ENCODE results near the gene KIF18A.
A peak's percentile ranks its signal among the peaks of the same experiment; 100 is the strongest.
"Not testable (repeated sequence)": the region's sequence is repeated elsewhere in the genome, so short reads cannot be mapped to it uniquely, and the experiment has no call there.

KIF18A gene
- 0.60 to 6.6 (median 2.3) reads per million in 3 experiments for total RNA-seq

- peak; percentile 96 for DNase-seq
Measured at GRCh38 chr11:28107750-28108618, at the start of gene KIF18A, which contains the start of gene METTL15. TSS of gene KIF18A (minus strand) at chr11:28108156. CDS start at chr11:28097947, 10,209 bp downstream. TSS of gene METTL15 (plus strand) at chr11:28108388. CDS start at chr11:28113335, 4,947 bp downstream.

DNA sequence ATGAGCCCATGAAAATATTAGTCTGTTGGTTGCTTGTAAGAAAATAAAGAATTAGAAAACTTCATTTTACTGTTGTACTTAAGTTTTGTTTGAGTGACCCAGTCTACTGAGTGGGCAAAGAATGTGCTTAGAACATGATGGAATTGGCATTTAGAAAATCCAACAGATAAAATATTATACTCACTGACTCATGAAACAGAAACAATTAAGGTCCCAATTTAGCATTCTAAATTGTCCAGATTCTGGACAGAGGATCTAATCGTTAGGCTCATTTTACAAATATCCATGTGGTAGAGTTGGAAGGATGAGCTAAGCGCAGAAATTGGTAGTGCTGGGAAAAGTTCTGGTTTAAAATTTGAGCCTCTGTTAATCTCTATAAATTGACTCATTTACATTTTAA lies 45.6 kb upstream of the KIF18A start:
- DNase-seq, result no peak

- DNase-seq, result no peak
Measured at GRCh38 chr11:28152743-28153142, 44.8 kb upstream of the KIF18A start.

DNA sequence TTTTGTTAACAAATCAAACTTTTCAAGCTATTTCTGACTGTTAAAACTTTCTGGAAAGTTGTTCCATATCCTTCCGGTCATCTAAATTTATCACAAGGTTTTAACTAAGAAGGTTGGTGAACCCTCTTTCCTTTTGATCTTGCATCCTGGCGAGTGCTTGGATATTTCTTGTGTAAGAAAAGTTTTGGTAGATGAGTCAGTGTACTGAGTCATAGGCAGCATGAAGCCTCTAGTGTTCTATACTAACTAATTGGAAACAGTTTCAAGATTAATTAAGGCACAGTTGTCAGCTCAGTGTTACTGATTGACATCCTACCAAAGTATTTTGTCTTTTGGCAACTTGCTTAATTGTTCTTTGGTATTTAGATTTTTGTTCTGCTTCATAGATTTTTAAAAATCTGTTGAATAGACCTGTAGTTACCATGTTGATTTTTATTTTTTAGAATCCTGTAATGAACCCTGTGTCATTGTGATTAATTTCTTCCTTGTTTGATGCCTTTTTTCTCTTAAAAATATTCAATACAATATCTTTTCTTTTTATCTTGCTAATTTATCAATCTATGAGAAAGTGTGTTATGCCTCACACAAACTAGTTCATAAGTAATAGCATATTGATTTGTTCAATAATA lies 38.3 kb upstream of the KIF18A start:
- no peak for DNase-seq

DNA sequence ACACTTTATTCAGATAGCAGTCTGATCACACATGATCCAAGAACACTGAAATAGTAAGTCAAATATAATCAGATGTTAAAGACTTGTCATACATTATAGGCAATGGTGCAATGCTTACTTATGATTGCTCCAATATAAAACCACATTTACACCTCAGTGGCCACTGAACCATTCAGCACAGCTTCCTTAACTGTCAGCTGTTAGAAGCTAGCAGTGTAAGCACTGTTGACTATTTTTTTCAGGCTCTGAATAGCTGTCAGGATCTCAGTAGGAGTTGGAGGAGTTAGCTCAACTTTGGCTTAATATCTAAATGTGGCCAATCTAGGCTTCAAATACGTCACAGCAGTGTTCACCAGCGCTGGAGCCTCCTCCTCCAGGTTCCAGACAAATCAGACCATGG lies 36.9 kb upstream of the KIF18A start:
- DNase-seq, result no peak

- DNase-seq, result no peak
Measured at GRCh38 chr11:28142724-28143123, 34.8 kb upstream of the KIF18A start.

DNA sequence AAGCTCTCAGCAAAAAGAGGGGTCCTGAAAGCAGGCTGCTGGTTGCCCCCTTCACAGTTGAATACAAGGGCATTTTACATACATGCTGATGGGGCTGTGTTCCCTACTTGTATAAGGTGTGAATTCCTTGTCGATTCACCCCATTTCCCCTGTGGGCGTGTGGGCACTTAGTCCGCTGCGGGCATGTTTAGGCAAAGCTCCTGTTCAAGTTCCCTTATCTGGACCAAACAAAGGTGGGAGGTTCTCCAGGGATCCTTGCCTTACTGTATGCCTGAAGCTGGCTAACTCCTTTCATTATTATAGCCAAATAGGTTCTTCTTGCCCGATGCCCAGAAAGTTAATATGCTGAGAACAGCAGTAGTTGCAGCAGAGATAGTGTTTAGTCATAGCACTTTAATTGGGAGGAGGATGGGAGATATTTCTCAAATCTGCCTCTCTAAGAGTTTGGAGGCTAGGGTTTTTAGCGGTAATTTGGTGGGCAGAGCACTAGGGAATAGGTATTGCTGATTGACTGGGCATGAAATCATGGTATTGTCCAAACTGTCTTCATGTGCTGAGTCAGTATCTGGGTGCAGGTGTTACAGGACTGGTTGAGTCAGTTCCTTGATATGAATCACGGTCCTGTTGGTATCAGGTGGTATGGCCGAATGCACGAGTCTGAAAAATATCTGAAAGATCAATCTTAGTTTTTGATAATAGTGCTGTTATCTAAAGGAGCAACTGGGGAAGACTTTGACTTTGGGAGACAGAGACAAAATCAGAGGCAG lies 32.9 kb upstream of the KIF18A start:
- no peak for DNase-seq

- DNase-seq, result no peak
Measured at GRCh38 chr11:28139841-28140415, 32.0 kb upstream of the KIF18A start.

DNA sequence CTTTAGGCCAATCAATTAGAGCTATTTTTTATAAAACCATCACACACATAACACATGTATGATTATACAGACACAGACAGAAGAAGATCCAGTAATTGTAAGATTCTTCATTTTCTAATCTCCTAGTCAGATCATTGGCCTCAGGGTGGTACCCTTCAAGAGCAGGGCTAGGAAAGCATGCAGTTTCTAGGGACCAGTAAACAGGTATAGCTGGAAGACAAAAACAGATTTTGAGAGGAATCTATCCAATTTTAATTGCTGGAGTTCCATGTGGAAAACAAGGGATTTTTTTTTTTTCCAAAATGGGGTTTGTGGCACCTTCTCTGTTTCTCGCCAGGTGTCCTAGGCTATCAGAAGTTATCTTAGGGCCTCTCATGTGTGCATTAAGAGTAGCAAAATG lies 29.9 kb upstream of the KIF18A start:
- DNase-seq, result no peak

GRCh38 chr11:28137366-28137765 lies 29.4 kb upstream of the KIF18A start:
- no peak for DNase-seq

DNA sequence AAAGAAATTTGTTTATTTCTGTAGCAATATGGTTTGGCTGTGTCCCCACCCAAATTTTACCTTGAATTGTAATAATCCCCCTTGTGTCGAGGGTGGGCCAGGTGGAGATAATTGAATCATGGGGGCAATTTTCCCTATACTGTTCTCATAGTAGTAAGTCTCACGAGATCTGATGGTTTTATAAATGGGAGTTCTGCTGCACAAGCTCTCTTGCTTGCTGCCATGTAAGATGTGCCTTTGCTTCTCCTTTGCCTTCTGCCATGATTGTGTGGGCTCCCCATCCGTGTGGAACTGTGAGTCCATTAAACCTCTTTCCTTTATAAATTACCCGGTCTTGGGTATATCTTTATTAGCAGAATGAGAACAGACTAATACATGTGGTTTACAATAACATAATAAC lies 28.2 kb upstream of the KIF18A start:
- not testable (repeated sequence) for DNase-seq

GRCh38 chr11:28133146-28133545 lies 25.2 kb upstream of the KIF18A start:
- no peak for DNase-seq

DNA sequence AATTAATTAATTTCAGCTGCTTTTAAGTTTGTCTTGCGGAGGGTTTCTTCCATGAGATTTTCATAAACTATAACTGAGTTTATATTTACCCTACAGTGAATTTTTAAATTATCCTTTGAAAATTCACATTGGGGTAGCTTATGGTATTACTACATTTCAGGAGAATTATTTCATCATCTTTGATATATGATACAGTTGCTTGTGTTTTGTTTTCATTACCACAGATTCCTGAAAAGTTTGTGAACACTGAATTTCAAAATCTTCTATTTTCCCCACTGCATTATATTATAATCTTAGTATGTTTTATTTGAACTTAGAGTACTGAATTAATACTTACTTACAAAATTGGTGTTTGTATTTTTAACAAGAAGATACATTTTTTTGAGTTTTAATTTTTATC lies 24.6 kb upstream of the KIF18A start:
- no peak for DNase-seq

GRCh38 chr11:28123151-28123581 lies 15.2 kb upstream of the KIF18A start:
- DNase-seq, result no peak

GRCh38 chr11:28117712-28118111 lies 9.8 kb upstream of the KIF18A start:
- DNase-seq, result no peak

DNA sequence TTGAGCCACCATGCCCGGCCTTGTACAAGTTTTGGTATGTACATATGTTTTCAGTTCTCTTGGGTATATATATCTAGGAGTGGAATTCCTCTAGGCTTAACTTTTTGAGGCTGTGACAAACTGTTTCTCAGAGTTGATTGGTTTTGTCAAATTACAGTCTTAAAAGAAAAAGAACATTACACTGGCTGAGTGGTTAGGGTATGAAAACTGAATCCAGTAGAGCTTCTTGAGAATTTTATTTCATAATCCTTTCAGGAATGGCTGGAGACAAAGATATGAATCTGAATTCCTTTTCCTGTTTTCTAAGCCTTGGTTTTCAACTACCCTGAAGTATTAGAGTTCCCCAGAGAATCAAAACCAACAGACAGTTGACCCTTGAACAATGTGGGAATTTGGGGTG lies 6.8 kb upstream of the KIF18A start:
- DNase-seq, result no peak

- no peak for DNase-seq
Measured at GRCh38 chr11:28114116-28114515, 6.2 kb upstream of the KIF18A start.

DNA sequence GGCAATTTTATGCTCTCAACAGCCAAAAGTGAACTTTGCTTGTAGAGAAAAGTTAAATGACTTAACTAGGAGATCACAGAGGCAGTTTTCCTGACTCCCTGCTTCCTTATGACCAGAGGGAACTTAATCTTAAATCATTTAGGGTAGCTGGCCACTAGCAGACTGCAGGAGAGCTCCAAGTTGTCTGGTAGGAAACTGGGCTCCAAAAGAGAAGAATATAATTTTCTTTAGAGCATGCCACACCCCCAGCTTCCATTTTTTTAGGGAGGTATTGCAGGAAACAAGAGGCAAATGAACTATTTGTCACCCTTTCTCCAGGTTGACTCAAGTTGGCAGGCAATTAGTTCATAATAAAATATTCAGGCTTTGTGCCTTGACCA lies 2.9 kb upstream of the KIF18A start:
- no peak for DNase-seq

- peak; percentile 30 for DNase-seq
Measured at GRCh38 chr11:28110108-28110820, 2.3 kb upstream of the KIF18A start.

- no peak for DNase-seq
Measured at GRCh38 chr11:28108958-28109357, 1.0 kb upstream of the KIF18A start.

DNA sequence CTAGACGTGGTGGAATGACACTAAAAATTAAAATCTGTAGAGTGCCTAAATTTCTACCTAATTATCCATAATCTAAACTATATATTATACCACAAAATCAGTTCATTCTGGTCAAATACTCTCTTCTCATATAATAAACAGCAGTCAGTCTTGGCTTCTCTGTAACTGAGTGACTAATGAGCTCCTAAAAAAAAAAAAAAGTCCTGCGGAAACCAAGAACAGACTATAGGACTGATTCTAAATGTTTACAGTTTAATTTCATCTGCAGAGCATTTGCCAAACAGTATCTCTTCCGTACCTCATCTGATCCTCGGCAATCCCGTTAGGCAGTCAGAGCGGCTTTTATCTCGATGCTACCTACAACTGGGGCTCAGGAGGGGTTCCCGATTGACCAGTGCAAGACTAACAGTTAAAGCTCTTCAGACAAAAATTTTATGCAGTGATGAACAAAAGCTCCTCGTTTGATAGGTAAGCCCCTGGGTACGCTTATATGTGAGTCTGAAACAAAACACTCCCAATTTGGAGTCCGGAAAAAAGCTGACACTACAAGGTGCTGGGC lies 686 bp downstream of the KIF18A start:
- DNase-seq, result peak; percentile 30
